DND-41 (cell line): ENCODE results near the gene STAM.

Experiments used
- ATAC-seq: fragments of 200-7000 bp; cut with Tn5 transposase; 3 replicates; pipeline ENCODE4 v1.9.1; 2021; ENCODE audit warnings: low read depth; ENCODE audit not compliant: insufficient read depth
- DNase-seq: peaks from one replicate; pipeline ENCODE4 v3.0.0-alpha.2; 2020
- H2AFZ ChIP-seq: 2 replicates; pipeline ENCODE4 v1.6.0; 2012; ENCODE audit warnings: low read depth, low read length
- H3K27ac ChIP-seq: 2 replicates; pipeline ENCODE4 v1.5.1; 2012; ENCODE audit warnings: low read length, inconsistent platforms
- H3K27me3 ChIP-seq: fragments of 200-600 bp; sonication (generic); 2 replicates; pipeline ENCODE4 v1.6.0; 2012; ENCODE audit warnings: low read length, mild to moderate bottlenecking, inconsistent platforms; ENCODE audit not compliant: insufficient read depth, poor library complexity
- H3K36me3 ChIP-seq: 2 replicates; pipeline ENCODE4 v1.5.1; 2012; ENCODE audit warnings: low read length, inconsistent platforms; ENCODE audit not compliant: insufficient read depth
- H3K4me1 ChIP-seq: 2 replicates; pipeline ENCODE4 v1.5.1; 2012; ENCODE audit warnings: mild to moderate bottlenecking, low read length; ENCODE audit not compliant: insufficient read depth
- H3K4me2 ChIP-seq: 2 replicates; pipeline ENCODE4 v1.6.0; 2012; ENCODE audit warnings: mild to moderate bottlenecking, moderate library complexity, low read length, inconsistent platforms; ENCODE audit not compliant: insufficient read depth
- H3K4me3 ChIP-seq, 2 experiments: fragments of 200-600 bp in 1 of 2; shearing (Covaris generic) in 1 of 2; 2 replicates each; pipeline ENCODE4 v1.5.1; 2012 to 2016; ENCODE audit warnings: inconsistent platforms in 2 of 2, low read length in 2 of 2, mild to moderate bottlenecking in 2 of 2, low read depth in 1 of 2, moderate library complexity in 1 of 2
- H3K79me2 ChIP-seq: 2 replicates; pipeline ENCODE4 v1.6.0; 2012; ENCODE audit warnings: low read length, inconsistent platforms; ENCODE audit not compliant: insufficient read depth
- H3K9ac ChIP-seq: 2 replicates; pipeline ENCODE4 v1.6.0; 2012; ENCODE audit warnings: low read depth, mild to moderate bottlenecking, inconsistent platforms, low read length, moderate library complexity
- H3K9me3 ChIP-seq: 2 replicates; pipeline ENCODE4 v1.5.1; 2012; ENCODE audit warnings: low read length, moderate library complexity, mild to moderate bottlenecking, inconsistent platforms; ENCODE audit not compliant: insufficient read depth, severe bottlenecking
- H4K20me1 ChIP-seq: 2 replicates; pipeline ENCODE4 v1.6.0; 2012; ENCODE audit warnings: low read length; ENCODE audit not compliant: insufficient read depth
- CTCF ChIP-seq: IDR thresholded peaks from 2 replicates; pipeline ENCODE4 v1.5.1; 2012; ENCODE audit warnings: borderline replicate concordance, low read length, moderate library complexity, mild to moderate bottlenecking; ENCODE audit not compliant: poor library complexity, severe bottlenecking; ENCODE audit errors: extremely low read depth
- EZH2 ChIP-seq: IDR thresholded peaks from 3 replicates; pipeline ENCODE4 v1.6.1; 2012; ENCODE audit warnings: borderline replicate concordance, low read depth, mild to moderate bottlenecking, moderate library complexity, low read length, inconsistent platforms; ENCODE audit not compliant: severe bottlenecking

The STAM gene

GRCh38 chr10:17668435-17669184, 24.7 kb downstream of the STAM start:
- DNase-seq = no peak

GRCh38 chr10:17669185-17669872, 25.4 kb downstream of the STAM start:
- H3K27me3 ChIP-seq = no peaks in the 10 kb centered on the region
- H3K4me2 ChIP-seq = no peak overlapping the region
- DNase-seq (no peak), ATAC-seq (no peak)
- no peaks in the 10 kb centered on the region for H3K4me1 ChIP-seq
- H2AFZ ChIP-seq = no peak overlapping the region
- peaks cover 6% of the 10 kb centered on the region; the same call in 1 of the 2 replicates for H4K20me1 ChIP-seq
- H3K36me3 ChIP-seq = no peaks in the 10 kb centered on the region; the same call in 1 of the 2 replicates
- no peaks in the 10 kb centered on the region for H3K9me3 ChIP-seq
- no peak for TF ChIP-seq EZH2
- no peak for TF ChIP-seq CTCF
- H3K79me2 ChIP-seq = peaks cover 69% of the 10 kb centered on the region
- no peak overlapping the region for H3K9ac ChIP-seq
- H3K27ac ChIP-seq = no peak overlapping the region
- H3K4me3 ChIP-seq = no peak overlapping the region

More at GRCh38 chr10:17668435-17669184, 24.7 kb downstream of the STAM start:
- H4K20me1 ChIP-seq = peaks cover 6% of the 10 kb centered on the region; the same call in 1 of the 2 replicates
- H3K4me1 ChIP-seq = no peaks in the 10 kb centered on the region
- no peak overlapping the region for H3K27ac ChIP-seq
- no peak overlapping the region for H2AFZ ChIP-seq
- no peak overlapping the region for H3K4me3 ChIP-seq
- ATAC-seq = no peak
- no peaks in the 10 kb centered on the region for H3K9me3 ChIP-seq
- H3K4me2 ChIP-seq = no peak overlapping the region
- TF ChIP-seq CTCF (no peak), EZH2 (no peak)
- H3K27me3 ChIP-seq = no peaks in the 10 kb centered on the region
- no peak overlapping the region for H3K9ac ChIP-seq
- peaks cover 64% of the 10 kb centered on the region for H3K79me2 ChIP-seq
- no peaks in the 10 kb centered on the region; the same call in 1 of the 2 replicates for H3K36me3 ChIP-seq

- ATAC-seq = no peak
- no peaks in the 10 kb centered on the region for H3K9me3 ChIP-seq
- H3K27me3 ChIP-seq = no peaks in the 10 kb centered on the region
- DNase-seq = no peak
- H3K36me3 ChIP-seq = no peaks in the 10 kb centered on the region
- H3K4me2 ChIP-seq = no peak overlapping the region
- H3K4me3 ChIP-seq = no peak overlapping the region
- H3K79me2 ChIP-seq = peaks cover 65% of the 10 kb centered on the region
- peaks cover 6% of the 10 kb centered on the region for H4K20me1 ChIP-seq
- H3K4me1 ChIP-seq = no peaks in the 10 kb centered on the region
- no peak for TF ChIP-seq EZH2
- TF ChIP-seq CTCF = no peak
- no peak overlapping the region for H3K27ac ChIP-seq
- no peak overlapping the region for H2AFZ ChIP-seq
- H3K9ac ChIP-seq = no peak overlapping the region
Observed at GRCh38 chr10:17671307-17671706, 27.4 kb downstream of the STAM start.
